ENCODE results near the gene NCLN.

Gene NCLN

GRCh38 chr19:3185461-3186159, at the start of gene NCLN:
Gene NCLN, plus strand, starts transcription at chr19:3185930. Its CDS starts 101 bp downstream, at chr19:3186031.
- DNase-seq (ENCODE audit: low spot score in 2 of 2) = peak; percentile 94 to 96
- in situ Hi-C loops (cut with MboI; ENCODE audit: low sequenced_read_pairs) = no loop called here

GRCh38 chr19:3135961-3136683, 49.6 kb upstream of the NCLN start, which contains the start of gene GNA15:
Gene GNA15, plus strand, starts transcription at chr19:3136033. Its CDS starts 418 bp downstream, at chr19:3136451.
- DNase-seq (ENCODE audit: low spot score in 2 of 2) = no peak
- in situ Hi-C loops (cut with MboI; ENCODE audit: low sequenced_read_pairs) = no loop called here
- Histone ChIP-seq H3K27me3 (ENCODE audit: low read depth) (no peaks in the 10 kb centered on the region), H3K4me1 (no peaks in the 10 kb centered on the region), H3K4me3 (no peak within 1 kb of the TSS), H3K9me3 (no peaks in the 10 kb centered on the region), H3K36me3 (replicated peaks) (no peaks in the 10 kb centered on the region)

More at GRCh38 chr19:3185461-3186159, at the start of gene NCLN:
- Histone ChIP-seq H3K4me1 (peaks cover 5% of the 10 kb centered on the region; the same call in 1 of the 2 replicates), H3K9me3 (no peaks in the 10 kb centered on the region), H3K4me3 (peak within 1 kb of the TSS; percentile 88), H3K27me3 (ENCODE audit: low read depth) (no peaks in the 10 kb centered on the region), H3K36me3 (replicated peaks) (peaks cover 22% of the 10 kb centered on the region)

- no peak for DNase-seq (ENCODE audit: low spot score in 2 of 2)
- H3K4me1 ChIP-seq = no peaks in the 10 kb centered on the region
- H3K27me3 ChIP-seq (ENCODE audit: low read depth) = no peaks in the 10 kb centered on the region
- no peaks in the 10 kb centered on the region for H3K9me3 ChIP-seq
- in situ Hi-C loops (cut with MboI; ENCODE audit: low sequenced_read_pairs) = no loop called here
- H3K36me3 ChIP-seq (replicated peaks) = no peaks in the 10 kb centered on the region
- H3K4me3 ChIP-seq = no peak overlapping the region
Observed at GRCh38 chr19:3136684-3137055, 49.1 kb upstream of the NCLN start.

- in situ Hi-C loops (cut with MboI; ENCODE audit: low sequenced_read_pairs) = no loop called here
- H3K4me3 ChIP-seq = no peak overlapping the region
- no peaks in the 10 kb centered on the region for H3K36me3 ChIP-seq (replicated peaks)
- no peak for DNase-seq (ENCODE audit: low spot score in 2 of 2)
- no peaks in the 10 kb centered on the region for H3K9me3 ChIP-seq
- no peaks in the 10 kb centered on the region for H3K27me3 ChIP-seq (ENCODE audit: low read depth)
- no peaks in the 10 kb centered on the region for H3K4me1 ChIP-seq
Observed at GRCh38 chr19:3137119-3137518, 48.6 kb upstream of the NCLN start.

DNA sequence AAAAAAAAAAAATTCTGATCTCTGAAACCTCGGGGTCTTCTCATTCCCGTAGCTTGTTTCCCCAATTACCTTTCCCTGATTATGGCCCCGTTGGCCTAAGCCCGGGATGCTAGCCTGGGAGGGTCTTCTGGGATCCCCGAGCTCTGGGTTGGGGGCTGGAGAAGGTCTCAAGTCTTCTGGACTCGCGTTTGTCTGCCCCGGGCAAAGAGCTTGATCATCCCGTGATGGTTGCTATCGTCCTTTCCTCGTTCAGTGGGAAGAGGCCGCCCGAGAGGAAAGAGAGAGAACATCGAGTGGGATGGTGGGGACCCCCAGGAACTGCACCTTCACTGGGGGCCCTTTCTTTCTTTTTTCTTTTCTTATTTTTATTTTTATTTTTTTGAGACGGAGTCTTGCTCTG, 47.5 kb upstream of the NCLN start:
- H3K4me1 ChIP-seq = no peaks in the 10 kb centered on the region
- no peaks in the 10 kb centered on the region for H3K36me3 ChIP-seq (replicated peaks)
- no peaks in the 10 kb centered on the region for H3K9me3 ChIP-seq
- no peak overlapping the region for H3K4me3 ChIP-seq
- DNase-seq (ENCODE audit: low spot score in 2 of 2) = no peak
- in situ Hi-C loops (cut with MboI; ENCODE audit: low sequenced_read_pairs) = no loop called here
- no peaks in the 10 kb centered on the region for H3K27me3 ChIP-seq (ENCODE audit: low read depth)

DNA sequence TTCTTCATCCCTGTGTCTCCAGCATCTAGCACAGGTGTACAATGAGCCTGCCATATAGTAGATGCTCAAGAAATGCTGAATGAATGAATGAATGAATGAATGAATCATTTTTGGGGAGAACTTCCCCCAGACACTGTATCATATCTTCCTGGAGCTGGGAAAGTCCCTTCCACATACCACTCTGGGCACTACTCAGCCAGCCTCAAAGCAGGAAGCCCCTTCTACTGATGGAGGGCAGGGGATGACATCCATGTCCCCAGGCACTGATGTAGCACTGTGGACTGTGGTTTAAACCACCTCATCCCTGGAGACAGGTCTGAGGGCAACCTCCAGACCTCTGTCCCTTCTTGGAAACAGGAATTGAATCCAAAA, 45.1 kb upstream of the NCLN start:
- Histone ChIP-seq H3K36me3 (replicated peaks) (no peaks in the 10 kb centered on the region), H3K4me1 (no peaks in the 10 kb centered on the region), H3K27me3 (ENCODE audit: low read depth) (no peaks in the 10 kb centered on the region), H3K9me3 (no peaks in the 10 kb centered on the region), H3K4me3 (no peak overlapping the region)
- no peak for DNase-seq (ENCODE audit: low spot score in 2 of 2)
- in situ Hi-C loops (cut with MboI; ENCODE audit: low sequenced_read_pairs) = no loop called here

GRCh38 chr19:3142292-3142670, 43.4 kb upstream of the NCLN start:
- in situ Hi-C loops (cut with MboI; ENCODE audit: low sequenced_read_pairs) = no loop called here
- no peak overlapping the region for H3K4me3 ChIP-seq
- no peaks in the 10 kb centered on the region for H3K36me3 ChIP-seq (replicated peaks)
- H3K27me3 ChIP-seq (ENCODE audit: low read depth) = no peaks in the 10 kb centered on the region
- H3K9me3 ChIP-seq = no peaks in the 10 kb centered on the region
- DNase-seq (ENCODE audit: low spot score in 2 of 2) = no peak
- H3K4me1 ChIP-seq = no peaks in the 10 kb centered on the region

DNA sequence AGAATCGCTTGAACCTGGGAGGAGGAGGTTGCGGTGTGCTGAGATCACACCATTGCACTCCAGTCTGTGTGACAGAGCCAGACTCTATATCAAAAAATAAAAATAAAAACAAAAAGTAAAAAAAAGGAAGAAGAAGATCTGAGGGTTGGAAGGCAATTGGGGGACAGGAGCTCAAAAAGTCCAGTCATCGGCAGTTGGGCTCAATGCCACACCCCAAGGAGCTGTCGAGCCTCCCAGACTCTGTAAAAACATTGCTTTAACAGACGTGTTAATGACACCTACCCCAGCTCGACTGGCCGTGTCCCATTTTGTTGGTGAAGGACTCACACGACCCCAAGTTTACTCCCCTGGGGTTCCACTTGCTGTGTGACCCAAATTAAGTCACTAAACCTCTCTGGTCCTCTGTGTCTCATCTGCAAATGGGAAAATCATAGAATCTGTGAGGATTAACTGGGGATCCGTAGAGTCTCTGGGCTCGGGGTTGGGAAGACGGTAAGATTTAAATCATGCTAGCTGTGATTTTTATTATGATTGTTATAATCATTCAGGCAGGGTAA, 42.9 kb upstream of the NCLN start:
- DNase-seq (ENCODE audit: low spot score in 2 of 2) = no peak
- in situ Hi-C loops (cut with MboI; ENCODE audit: low sequenced_read_pairs) = no loop called here
- Histone ChIP-seq H3K36me3 (replicated peaks) (no peaks in the 10 kb centered on the region), H3K4me3 (no peak overlapping the region), H3K27me3 (ENCODE audit: low read depth) (no peaks in the 10 kb centered on the region), H3K9me3 (no peaks in the 10 kb centered on the region), H3K4me1 (no peaks in the 10 kb centered on the region)

DNA sequence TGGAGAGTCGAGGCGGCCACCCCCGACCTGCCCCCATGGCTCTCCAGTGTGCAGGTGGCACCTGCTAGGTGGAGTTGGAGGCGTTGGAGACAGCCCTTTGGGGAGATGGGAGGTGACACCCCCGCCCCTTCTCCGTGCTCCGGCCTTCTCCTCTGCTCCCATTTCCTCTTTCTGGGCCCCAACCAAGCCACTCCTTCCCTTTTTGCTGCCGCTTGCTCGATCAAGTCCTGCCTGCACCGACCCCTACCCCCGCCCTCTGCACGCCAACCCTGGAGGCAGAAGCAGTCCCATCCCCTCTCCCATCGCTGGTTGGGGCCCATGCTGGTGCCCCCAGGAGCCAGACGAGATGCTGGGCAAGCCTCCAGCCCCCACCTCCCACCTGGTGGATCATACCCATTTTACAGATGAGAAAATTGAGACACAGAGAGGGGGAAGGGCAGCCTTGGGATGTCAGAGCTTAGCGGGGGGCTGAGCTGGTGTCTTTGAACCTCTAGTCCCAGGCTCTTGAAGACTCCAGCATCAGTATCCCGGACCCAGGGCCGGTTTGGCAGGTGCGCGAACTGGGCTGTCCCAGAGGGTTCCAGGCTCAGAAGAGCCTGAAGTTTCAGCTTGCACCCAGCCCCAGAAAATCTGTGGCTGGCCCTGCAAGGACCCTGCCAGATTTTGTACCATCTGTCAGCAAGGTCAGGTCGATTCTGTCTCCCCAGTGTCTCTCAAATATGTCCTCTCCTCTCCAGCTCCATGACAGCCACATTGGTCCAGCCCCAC, 39.6 kb upstream of the NCLN start:
- Histone ChIP-seq H3K36me3 (replicated peaks) (no peaks in the 10 kb centered on the region), H3K4me3 (no peak overlapping the region), H3K27me3 (ENCODE audit: low read depth) (no peaks in the 10 kb centered on the region), H3K9me3 (no peaks in the 10 kb centered on the region), H3K4me1 (no peaks in the 10 kb centered on the region)
- in situ Hi-C loops (cut with MboI; ENCODE audit: low sequenced_read_pairs) = no loop called here
- no peak for DNase-seq (ENCODE audit: low spot score in 2 of 2)

DNA sequence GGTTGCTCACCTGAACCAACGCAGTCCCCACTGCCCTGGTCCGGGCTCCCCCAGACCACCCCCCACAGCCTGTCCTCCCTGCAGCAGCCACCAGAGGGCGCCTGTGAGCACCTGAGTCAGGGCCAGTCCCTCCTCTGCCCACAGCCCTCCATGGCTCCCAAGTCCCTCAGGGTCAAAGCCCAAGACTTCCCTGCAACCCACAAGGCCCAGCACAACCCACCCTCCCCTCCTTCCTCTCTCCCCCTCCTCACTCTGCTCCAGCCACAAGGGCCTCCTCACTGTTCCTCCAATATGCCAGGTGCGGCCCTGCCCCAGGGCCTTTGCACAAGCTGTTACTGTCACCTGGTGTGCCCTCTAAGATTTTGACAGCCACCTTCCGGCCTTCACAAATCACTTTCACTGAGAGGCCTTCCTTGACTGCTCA, 39.0 kb upstream of the NCLN start:
- Histone ChIP-seq H3K4me3 (no peak overlapping the region), H3K9me3 (no peaks in the 10 kb centered on the region), H3K4me1 (no peaks in the 10 kb centered on the region), H3K36me3 (replicated peaks) (no peaks in the 10 kb centered on the region), H3K27me3 (ENCODE audit: low read depth) (no peaks in the 10 kb centered on the region)
- DNase-seq (ENCODE audit: low spot score in 2 of 2) = peak in 1 of 2 experiments; percentile 81
- in situ Hi-C loops (cut with MboI; ENCODE audit: low sequenced_read_pairs) = no loop called here

DNA sequence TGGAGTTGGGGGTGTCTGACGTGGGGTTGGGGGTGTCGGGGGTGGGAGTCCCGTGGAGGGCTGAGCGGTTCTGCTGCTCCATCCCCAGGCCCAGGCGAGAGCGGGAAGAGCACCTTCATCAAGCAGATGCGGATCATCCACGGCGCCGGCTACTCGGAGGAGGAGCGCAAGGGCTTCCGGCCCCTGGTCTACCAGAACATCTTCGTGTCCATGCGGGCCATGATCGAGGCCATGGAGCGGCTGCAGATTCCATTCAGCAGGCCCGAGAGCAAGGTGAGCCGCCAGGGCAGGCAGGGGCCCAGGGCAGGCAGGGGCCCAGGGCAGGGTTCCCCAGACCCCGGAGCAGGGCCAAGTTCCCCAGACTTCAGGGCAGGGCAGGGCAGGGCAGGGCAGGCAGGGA, 37.2 kb upstream of the NCLN start:
- in situ Hi-C loops (cut with MboI; ENCODE audit: low sequenced_read_pairs) = no loop called here
- Histone ChIP-seq H3K4me1 (no peaks in the 10 kb centered on the region), H3K27me3 (ENCODE audit: low read depth) (no peaks in the 10 kb centered on the region), H3K9me3 (no peaks in the 10 kb centered on the region), H3K4me3 (no peak overlapping the region), H3K36me3 (replicated peaks) (no peaks in the 10 kb centered on the region)
- no peak for DNase-seq (ENCODE audit: low spot score in 2 of 2)

GRCh38 chr19:3149089-3149488, 36.6 kb upstream of the NCLN start:
- Histone ChIP-seq H3K9me3 (no peaks in the 10 kb centered on the region), H3K36me3 (replicated peaks) (no peaks in the 10 kb centered on the region), H3K27me3 (ENCODE audit: low read depth) (no peaks in the 10 kb centered on the region), H3K4me3 (no peak overlapping the region), H3K4me1 (no peaks in the 10 kb centered on the region)
- no peak for DNase-seq (ENCODE audit: low spot score in 2 of 2)
- in situ Hi-C loops (cut with MboI; ENCODE audit: low sequenced_read_pairs) = no loop called here

- in situ Hi-C loops (cut with MboI; ENCODE audit: low sequenced_read_pairs) = no loop called here
- no peak for DNase-seq (ENCODE audit: low spot score in 2 of 2)
- H3K27me3 ChIP-seq (ENCODE audit: low read depth) = no peaks in the 10 kb centered on the region
- H3K9me3 ChIP-seq = no peaks in the 10 kb centered on the region
- no peaks in the 10 kb centered on the region for H3K4me1 ChIP-seq
- no peaks in the 10 kb centered on the region for H3K36me3 ChIP-seq (replicated peaks)
- no peak overlapping the region for H3K4me3 ChIP-seq
Observed at GRCh38 chr19:3149526-3150505, 35.9 kb upstream of the NCLN start.

All from HAP-1 (cell line).